Measurements from ENCODE around the gene SCAMP4.
A peak's percentile ranks its signal among the peaks of the same experiment; 100 is the strongest.

Gene SCAMP4

GRCh38 chr19:1905110-1905862 lies at the start of gene SCAMP4, which contains the start of gene ADAT3:
Gene SCAMP4, plus strand, starts transcription at chr19:1905399. Its CDS starts 9,621 bp downstream, at chr19:1915020.
Gene ADAT3, plus strand, starts transcription at chr19:1905399. Its CDS starts 6,649 bp downstream, at chr19:1912048.
- FAIRE-seq = peak; percentile 78

DNA sequence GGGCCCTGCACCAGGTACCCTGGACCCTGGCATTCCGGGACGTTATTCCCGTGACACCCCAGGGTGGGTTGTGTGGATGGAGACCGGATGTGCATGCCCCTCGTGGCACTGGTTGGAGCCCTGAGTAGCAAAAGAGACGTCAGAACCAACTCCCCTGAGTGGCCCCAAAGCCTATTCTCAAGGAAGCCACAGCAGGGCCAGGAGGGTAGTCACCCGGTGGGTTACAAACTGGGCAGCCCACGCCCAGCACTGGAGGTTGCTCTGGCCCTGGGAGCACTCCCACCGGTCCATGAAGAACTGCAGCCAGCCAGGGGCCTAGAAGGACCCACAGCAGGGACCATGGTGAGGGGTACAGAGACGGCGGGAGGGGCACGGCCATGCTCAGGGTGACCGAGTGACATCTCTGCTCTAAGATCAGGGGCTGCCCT lies 49.4 kb upstream of the SCAMP4 start:
- FAIRE-seq = no peak

GRCh38 chr19:1856345-1856697 lies 48.9 kb upstream of the SCAMP4 start:
- no peak for FAIRE-seq

DNA sequence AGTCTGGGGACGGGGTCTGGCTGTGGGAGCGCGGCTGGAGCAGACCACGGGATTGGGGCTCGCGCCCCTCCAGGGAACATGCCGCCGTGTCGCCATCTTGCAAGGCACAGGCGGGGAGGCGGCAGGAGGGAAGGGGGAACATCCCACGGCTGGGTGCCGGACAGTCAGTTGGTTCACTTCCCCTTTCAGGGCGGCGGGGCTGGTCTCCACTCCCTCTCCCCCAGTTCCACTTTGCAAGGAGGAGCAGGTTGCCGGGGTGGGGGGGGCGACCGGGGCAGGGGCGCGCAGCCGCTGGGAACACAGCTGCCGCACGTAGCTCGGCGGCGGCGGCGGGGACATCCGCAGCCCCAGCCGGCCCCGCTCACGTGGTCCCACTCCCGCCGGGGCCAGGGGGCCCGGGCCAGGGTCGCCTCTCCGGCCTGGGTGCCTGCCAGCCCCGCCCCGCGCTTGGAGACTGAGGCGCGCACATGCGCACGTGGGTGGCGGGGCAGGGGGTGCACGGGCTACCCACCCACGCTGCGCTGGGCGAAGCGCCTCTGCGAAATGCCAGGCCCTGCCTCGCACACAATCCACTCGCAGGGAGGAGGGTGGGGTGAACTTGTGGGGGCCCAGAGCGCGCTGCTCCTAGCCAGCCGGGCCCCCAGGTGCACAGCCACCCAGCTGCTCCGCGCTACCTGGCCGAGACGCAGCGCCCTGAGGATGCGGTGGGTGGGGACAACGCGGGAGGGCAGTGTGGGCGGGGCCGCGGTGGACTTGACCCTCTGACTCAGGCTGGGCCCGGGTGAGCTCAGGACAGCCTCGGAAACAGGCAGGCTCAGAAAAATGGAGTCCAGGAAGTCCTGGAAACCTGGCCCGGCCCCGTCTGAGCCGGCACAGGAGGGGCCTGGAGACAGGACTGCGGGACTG lies 48.2 kb upstream of the SCAMP4 start:
- FAIRE-seq = no peak

- FAIRE-seq = no peak
Measured at GRCh38 chr19:1857648-1858326, 47.4 kb upstream of the SCAMP4 start.

GRCh38 chr19:1858412-1859081 lies 46.7 kb upstream of the SCAMP4 start:
- FAIRE-seq = no peak

DNA sequence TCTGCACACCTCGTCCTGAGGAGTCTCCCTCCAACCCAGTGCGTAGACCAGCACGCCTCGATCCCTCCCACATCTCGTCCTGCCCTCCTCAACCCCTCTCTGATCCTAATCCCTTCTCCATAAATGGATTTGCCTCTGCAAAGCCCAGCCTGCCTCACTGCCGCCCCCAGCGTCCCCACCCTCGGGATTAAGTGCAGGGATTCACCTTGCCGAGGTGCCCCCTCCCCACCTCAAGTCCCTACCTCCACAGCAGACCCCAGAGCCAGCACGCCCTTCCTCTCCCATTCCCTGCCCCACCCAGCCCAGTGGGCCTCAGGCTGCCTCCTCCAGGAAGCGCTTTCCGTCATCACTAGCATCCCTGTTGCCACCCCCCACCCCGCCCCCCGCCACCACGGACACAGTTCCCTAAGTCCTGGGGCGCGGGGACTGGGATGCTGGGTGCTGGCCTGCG lies 45.8 kb upstream of the SCAMP4 start:
- no peak for FAIRE-seq

DNA sequence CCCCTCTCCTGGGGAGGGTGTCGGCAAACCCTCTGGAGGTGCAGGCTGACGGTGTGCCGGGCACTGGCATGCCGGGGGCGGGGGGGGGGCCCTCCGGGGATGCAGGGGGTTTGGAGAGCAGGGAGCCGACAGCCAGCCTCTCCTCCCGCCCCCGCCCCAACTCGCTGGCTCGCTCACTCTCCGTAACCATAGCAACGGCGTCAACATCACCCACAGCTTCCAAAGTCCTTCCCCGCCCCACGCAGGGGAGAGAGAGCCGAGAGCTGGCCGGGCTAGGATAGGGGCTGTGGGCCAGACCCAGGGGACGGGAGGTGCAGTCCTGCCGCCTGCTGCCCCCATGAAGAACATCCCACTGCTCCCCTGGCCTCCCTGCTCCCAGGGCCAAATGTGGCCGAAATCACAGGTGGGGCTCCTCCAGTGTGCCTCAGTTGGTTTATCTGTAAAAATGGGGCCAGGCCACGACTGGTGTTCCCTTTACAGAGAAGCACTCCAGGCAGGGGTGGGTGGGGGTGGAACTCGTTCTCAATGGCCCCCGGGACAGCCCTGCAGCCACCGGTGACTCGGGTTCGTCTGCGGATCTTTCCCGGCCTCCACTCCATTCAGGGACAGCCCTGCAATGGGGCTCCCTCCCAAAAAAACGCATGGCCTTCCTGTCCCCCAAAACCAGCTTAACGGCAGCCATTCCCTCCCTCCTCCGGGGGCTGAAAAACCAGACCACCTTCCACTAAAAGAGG lies 45.0 kb upstream of the SCAMP4 start:
- no peak for FAIRE-seq

DNA sequence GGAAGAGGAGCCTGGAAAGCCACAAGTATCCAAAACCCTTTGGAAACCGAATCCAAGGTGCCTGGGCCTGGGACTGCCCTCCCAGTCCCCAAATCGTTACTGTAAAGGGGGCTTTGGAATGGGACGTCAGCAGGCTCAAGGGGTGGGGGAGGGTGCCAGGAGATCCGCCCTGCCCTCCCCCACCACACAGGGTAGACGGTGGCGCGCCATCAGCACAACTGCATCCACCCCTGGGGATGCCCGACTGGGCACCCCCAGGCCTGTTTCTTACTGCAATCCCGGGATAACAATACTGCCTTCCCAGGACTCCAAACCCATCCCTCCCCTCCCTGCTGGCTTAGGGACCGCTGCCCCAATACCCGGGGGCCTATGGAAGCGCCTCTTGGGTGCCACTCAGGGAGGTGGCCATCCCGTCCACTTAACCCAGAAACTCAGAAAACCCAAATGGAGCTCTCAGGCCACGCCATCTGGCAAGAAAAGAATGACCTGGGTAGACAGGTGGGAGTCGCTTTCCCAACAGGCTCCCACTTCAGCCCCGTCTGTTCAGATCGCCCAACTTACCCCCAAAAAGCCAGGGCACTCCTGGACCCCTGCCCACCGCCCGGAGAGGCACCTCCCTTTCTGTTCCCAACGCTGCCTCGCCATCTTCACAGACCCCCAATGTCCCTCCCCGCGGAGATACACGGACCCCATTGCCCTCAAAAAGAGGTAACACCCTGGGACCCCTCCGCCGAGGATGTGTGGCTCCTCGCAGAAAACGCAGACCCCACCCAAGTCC lies 44.2 kb upstream of the SCAMP4 start:
- no peak for FAIRE-seq

DNA sequence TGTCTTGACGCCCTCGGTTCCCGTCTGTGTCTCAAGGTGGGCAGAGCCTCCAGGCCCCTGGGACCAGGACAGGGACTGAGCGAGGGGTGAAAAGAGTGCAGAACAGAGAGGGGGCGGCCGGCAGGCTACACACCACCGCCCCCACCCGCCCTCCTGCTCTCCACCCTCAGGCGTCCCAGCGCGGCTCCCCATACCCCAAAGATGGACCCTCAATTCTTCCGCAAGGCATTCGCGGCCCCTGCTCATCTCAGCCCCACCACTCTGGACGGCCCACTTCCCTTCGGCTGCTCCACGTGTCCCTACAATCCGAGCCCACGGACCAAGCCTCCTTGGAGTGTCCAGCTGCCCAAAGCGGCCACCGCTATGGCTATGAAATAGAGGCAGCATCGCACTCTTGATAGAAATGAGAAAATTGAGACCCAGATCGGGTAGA lies 43.6 kb upstream of the SCAMP4 start:
- FAIRE-seq = no peak

- no peak for FAIRE-seq
Measured at GRCh38 chr19:1862068-1862423, 43.2 kb upstream of the SCAMP4 start.

DNA sequence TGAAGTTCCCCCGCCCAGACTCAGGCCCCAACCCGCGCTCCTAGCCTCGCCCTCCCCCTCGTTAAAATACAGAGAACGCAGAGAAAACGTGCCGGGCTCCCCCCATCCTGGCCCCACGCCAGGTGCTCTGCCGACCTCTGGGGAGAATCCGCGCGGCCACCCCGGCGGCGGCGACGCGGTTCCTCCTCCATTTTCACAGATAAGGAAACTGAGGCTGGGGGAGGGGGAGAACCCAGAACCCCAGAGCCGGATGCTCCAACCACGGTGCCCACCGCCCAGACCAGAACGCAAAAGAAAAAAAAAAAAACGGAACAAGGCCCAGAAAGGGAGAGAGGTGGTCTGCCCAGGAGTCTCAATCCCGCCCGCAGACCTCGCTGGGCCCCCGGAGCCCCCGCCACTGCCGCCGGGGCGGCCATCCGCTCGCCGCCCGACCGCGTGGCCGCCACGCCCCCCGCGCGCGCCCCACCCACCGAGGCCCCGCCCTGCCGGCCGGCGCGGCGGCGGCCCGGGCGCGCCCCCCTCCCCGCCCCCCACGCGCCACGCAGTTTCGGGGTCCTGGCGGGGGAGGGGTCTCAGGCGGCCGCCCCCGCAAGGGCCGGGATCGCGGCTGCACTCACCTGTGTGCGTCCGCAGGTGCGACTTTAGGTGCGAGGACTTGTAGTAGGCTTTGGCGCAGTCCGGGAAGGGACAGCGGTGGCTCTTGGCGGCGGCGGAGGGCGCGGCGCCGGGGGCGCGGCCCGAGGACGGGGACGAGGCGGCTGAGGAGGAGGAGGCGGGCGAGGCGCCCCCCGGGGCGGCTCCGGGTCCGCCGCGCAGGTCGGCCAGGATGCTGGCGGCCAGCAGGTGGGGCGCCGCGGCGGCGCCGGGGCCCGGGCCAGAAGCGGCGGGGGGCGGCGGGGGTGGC lies 42.5 kb upstream of the SCAMP4 start:
- no peak for FAIRE-seq

DNA sequence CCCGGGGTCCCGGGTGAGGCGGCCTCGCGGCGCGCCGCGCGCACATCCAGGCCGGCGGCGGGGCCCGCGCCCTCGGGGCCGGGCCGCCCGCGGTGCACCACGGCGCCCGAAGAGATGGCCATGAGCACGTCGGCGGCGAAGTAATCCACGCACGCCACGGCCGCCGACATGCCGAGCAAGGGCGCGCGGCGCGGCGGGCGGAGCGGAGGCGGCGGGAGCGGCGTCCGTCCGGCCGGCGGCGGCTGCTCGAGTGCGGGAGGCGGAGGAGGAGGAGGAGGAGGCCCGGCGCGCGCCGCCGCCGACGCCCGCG lies 41.9 kb upstream of the SCAMP4 start, which contains the start of gene KLF16:
Gene KLF16 (minus strand): TSS at position 252 of the 310 bp plus-strand sequence. CDS start 82 bp downstream, at position 170.
- no peak for FAIRE-seq

- no peak for FAIRE-seq
Measured at GRCh38 chr19:1863638-1864479, 41.3 kb upstream of the SCAMP4 start.

DNA sequence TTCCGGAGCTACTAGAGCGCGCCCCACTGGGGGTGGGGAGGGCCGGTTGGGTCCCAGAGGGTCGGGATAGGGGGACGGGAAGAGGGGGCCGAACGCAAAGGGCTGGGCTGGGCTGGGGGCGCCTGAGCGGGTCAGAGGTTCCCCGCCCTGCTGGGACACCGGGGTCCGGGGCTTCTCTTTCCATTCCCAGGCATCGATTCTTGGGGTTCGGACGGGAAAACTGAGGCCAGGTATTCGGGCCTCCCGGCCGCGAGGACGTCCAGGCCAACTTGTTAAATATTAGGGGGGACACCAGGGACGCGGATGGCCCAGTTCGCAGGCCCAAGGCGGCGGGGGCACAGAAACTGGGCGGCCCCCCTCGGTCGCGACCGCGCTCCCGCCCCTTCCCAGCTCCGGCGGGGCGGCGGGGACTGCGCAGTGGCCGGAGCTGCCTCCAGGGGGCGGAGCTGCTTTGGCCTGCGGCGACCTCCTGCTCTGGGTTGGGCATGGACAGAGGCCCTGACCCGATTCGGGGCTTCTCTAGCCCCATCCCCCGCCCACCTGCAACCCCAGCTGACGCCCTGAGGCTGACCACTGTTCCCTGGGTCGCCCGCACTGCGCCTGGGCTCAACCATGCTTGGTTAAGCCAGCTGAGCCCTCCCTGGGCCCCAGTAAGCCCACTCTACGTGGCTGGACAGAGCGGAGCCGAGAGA lies 40.6 kb upstream of the SCAMP4 start:
- FAIRE-seq = no peak

DNA sequence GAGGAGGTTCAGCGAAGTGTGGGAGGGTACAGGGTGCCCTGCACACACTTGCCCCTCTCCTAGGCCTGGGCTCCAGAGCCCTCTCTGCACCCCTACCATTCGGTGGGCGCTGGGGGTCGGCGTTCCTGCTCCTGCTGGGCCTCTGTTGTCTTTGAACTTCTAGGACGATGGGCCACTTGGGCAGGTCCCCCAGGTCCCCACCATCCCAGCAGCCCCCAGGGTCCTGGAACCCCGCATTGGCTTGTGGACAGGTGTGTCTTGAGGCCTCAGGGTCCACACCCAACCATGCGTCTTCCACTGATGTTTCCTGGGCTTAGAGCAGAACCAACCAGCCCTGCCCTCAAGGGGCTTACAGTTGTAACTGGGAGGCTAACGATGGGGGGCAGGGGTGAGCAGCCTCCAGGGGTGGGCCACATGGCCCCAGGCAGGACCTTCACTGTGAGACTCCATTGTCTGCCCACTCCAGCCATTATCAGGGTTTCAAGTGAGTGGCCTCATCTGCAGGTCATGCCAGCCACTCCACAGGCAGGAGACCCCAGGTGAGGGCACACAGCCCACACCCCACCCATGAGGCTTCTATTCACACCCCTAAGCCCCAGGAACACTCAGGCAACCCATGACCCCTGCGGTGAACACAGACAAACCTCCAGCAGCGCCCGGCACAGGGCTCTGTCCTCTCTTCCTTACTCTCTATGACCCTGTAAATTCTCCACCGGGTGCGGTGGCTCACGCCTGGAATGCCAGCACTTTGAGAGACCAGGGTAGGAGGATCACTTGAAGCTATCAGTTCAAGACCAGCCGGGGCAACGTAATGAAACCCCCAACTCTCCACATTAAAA lies 39.8 kb upstream of the SCAMP4 start:
- no peak for FAIRE-seq

- no peak for FAIRE-seq
Measured at GRCh38 chr19:1866693-1867348, 38.4 kb upstream of the SCAMP4 start.

All from colon (tissue), 2 donors.